Measurements from ENCODE around the gene AJAP1. TPM values are rescaled to one million over a fixed set of nuclear protein-coding genes. Genes with fewer than 3 reads are reported as not detected.

AJAP1 gene
- total and polyA plus RNA-seq, 2 of the 13 experiments (the other 11 are each of a cell fraction or from before 2014, with no cell fraction given): not detected

GRCh38 chr1:4676253-4676652 lies 21.8 kb downstream of the AJAP1 start (continued):
- TF ChIP-seq ZNF709 (CRISPR knock-in tag; IDR thresholded peaks at IDR 0.05): no peak
- TF ChIP-seq SRSF1 (optimal IDR thresholded peaks at IDR 0.05; ENCODE audit: low read depth, low read length): no peak
- no peak for TF ChIP-seq ATF4 (CRISPR knock-in tag; IDR thresholded peaks at IDR 0.05)
- TF ChIP-seq ZNF138 (CRISPR knock-in tag; IDR thresholded peaks at IDR 0.05; ENCODE audit: low read depth): no peak

GRCh38 chr1:4677608-4678007 lies 23.2 kb downstream of the AJAP1 start:
- POLR2A ChIA-PET: no interaction called here
- Histone ChIP-seq H3K4me1 (ENCODE audit: insufficient read depth, low read length) (peaks cover 15% of the 10 kb centered on the region; the same call in 1 of the 2 replicates), H3K36me3 (replicated peaks in 1 of 2; ENCODE audit: control insufficient read depth in 1 of 2, insufficient read depth in 2 of 2, low read length in 2 of 2) (no peaks in the 10 kb centered on the region), H4K20me1 (ENCODE audit: insufficient read depth, low read length) (no peaks in the 10 kb centered on the region), H2AFZ (ENCODE audit: low read length) (no peak overlapping the region), H3K4me2 (ENCODE audit: low read depth, low read length) (no peak overlapping the region), H3K27ac (ENCODE audit: extremely low read length, insufficient read depth, low read length) (no peak overlapping the region), H3K9ac (ENCODE audit: insufficient read depth, low read depth, low read length) (no peak overlapping the region), H3K79me2 (ENCODE audit: insufficient read depth, low read length) (no peaks in the 10 kb centered on the region), H3K27me3 (ENCODE audit: control insufficient read depth in 1 of 2, insufficient read depth in 2 of 2, low read length in 2 of 2) (peaks cover 1 to 7% of the 10 kb centered on the region in 2 experiments; a peak in 2 of 5 replicates), H3K4me3 (replicated peaks in 1 of 3; ENCODE audit: insufficient read depth in 1 of 3, low read depth in 2 of 3, low read length in 3 of 3) (no peak overlapping the region), H3K9me3 (ENCODE audit: low read length) (peaks cover 5% of the 10 kb centered on the region; the same call in 1 of the 2 replicates)
- 26% methylated on average over 7 of the region's 7 CpGs for WGBS (ENCODE audit: low lambda C conversion rate)
- in situ Hi-C loops (cut with HindIII; ENCODE audit: extremely low pct_ligation_motif_present, low pct_unique_long_range_greater_than_20kb) (no loop called here), intact Hi-C loops (cut with micrococcal nuclease; ENCODE audit: unreplicated experiment) (no loop called here)
- BruUV-seq (replicated peaks): no TSS peak
- FAIRE-seq (no peak), DNase-seq (ENCODE audit: low spot score) (no peak), ATAC-seq (no peak)
- CTCF ChIA-PET (ENCODE audit: low intra/inter-chr PET ratio, low total read pairs): no interaction called here
- TF ChIP-seq HOXA9 (CRISPR knock-in tag; IDR thresholded peaks at IDR 0.05; ENCODE audit: borderline replicate concordance) (no peak), PBX3 (CRISPR knock-in tag; IDR thresholded peaks at IDR 0.05; ENCODE audit: borderline replicate concordance) (no peak), RCOR2 (CRISPR knock-in tag; IDR thresholded peaks at IDR 0.05) (no peak), EEA1 (CRISPR knock-in tag; IDR thresholded peaks at IDR 0.05; ENCODE audit: borderline replicate concordance) (no peak), ZNF878 (CRISPR knock-in tag; IDR thresholded peaks at IDR 0.05) (no peak), RBFOX2 (IDR thresholded peaks at IDR 0.05; ENCODE audit: low read depth, low read length) (no peak), KDM4B (CRISPR knock-in tag; IDR thresholded peaks at IDR 0.05) (no peak), ZNF343 (CRISPR knock-in tag; IDR thresholded peaks at IDR 0.05) (no peak), CEBPZ (IDR thresholded peaks at IDR 0.05; ENCODE audit: low read length) (no peak), ZNF136 (CRISPR knock-in tag; IDR thresholded peaks at IDR 0.05; ENCODE audit: low read depth) (no peak), SMAD9 (CRISPR knock-in tag; IDR thresholded peaks at IDR 0.05) (no peak), MAF1 (CRISPR knock-in tag; IDR thresholded peaks at IDR 0.05; ENCODE audit: borderline replicate concordance) (no peak), TEF (CRISPR knock-in tag; IDR thresholded peaks at IDR 0.05) (no peak), ZNF317 (CRISPR knock-in tag; IDR thresholded peaks at IDR 0.05) (no peak), HOXA7 (CRISPR knock-in tag; IDR thresholded peaks at IDR 0.05) (no peak)
